Fibroblast of villous mesenchyme (primary cell): ENCODE results near the gene GALNT3. TPM values are rescaled to one million over a fixed set of nuclear protein-coding genes. Genes with fewer than 3 reads are reported as not detected.

Experiments used
- DNase-seq: peaks from one replicate; pipeline ENCODE4 v3.0.0-alpha.2; 2010; ENCODE audit warnings: low read depth
- H3K4me3 ChIP-seq: 2 replicates; pipeline ENCODE4 v1.5.1; 2011; ENCODE audit warnings: low read depth, mild to moderate bottlenecking, low read length
- total RNA-seq: library from RNA; depleted of rRNA; stranded (reverse); fragments of >200 nt; gene quantifications from 2 replicates; pipeline ENCODE4 v1.2.3, GENCODE V29; 2012
- TF ChIP-seq, protein P1 (sequence below): IDR thresholded peaks from 2 replicates; pipeline ENCODE4 v1.5.1; 2012; ENCODE audit warnings: low read depth, mild to moderate bottlenecking, low read length; ENCODE audit not compliant: insufficient read depth

The GALNT3 gene
- total RNA-seq, 1 donor: 4.3 TPM

DNA sequence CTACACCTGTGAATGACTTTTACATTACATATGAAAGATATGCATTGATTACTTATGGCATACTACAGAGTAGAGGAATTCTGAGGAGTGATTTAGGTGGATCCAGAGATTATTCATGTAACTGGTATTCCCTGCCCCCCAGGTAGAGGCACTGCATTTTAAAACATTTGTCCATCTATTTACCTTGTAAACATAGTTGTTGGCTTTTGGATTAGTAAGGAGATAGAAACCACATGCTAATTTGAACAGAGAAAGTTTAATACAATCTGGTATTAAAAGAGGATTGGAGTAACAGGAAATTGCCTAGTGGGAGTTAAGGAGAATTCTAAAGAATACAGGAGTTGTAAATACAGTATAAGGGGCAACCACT lies 15.9 kb downstream of the GALNT3 start:
- no peak overlapping the region for H3K4me3 ChIP-seq
- TF ChIP-seq, protein P1, sequence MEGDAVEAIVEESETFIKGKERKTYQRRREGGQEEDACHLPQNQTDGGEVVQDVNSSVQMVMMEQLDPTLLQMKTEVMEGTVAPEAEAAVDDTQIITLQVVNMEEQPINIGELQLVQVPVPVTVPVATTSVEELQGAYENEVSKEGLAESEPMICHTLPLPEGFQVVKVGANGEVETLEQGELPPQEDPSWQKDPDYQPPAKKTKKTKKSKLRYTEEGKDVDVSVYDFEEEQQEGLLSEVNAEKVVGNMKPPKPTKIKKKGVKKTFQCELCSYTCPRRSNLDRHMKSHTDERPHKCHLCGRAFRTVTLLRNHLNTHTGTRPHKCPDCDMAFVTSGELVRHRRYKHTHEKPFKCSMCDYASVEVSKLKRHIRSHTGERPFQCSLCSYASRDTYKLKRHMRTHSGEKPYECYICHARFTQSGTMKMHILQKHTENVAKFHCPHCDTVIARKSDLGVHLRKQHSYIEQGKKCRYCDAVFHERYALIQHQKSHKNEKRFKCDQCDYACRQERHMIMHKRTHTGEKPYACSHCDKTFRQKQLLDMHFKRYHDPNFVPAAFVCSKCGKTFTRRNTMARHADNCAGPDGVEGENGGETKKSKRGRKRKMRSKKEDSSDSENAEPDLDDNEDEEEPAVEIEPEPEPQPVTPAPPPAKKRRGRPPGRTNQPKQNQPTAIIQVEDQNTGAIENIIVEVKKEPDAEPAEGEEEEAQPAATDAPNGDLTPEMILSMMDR: no peak
- DNase-seq: no peak

DNA sequence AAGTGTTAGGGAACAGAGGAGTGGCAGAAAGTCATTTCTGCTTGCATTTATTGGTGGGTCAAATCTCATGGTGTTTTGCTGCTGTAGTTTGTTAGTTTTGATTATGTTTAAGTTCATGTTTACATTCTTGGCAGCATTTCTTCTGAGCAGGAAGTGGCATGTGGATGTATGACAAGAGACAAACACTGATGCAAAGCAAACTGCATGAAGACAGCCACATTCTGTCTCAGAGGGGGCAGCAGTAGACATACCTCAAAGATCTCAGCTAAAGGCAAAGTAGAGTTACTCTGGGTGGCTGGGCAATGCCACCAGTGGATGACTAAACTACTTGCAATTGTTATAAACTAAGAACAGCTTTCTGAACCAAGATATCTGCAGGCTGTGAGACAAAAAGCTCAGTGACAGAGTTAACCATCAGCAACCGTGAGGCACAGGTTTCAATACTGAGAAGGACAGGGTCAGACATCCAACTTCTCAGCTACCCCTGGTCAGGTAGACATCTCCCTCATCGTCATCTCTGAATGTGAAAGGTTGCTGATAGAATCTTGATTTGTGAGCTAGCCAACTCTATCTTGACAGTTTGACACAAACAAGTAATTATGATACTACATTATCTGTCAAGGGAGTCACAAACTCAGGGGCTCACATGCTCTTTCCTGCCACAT lies 16.4 kb downstream of the GALNT3 start:
- no peak overlapping the region for H3K4me3 ChIP-seq
- TF ChIP-seq, protein P1: no peak
- DNase-seq: no peak

DNA sequence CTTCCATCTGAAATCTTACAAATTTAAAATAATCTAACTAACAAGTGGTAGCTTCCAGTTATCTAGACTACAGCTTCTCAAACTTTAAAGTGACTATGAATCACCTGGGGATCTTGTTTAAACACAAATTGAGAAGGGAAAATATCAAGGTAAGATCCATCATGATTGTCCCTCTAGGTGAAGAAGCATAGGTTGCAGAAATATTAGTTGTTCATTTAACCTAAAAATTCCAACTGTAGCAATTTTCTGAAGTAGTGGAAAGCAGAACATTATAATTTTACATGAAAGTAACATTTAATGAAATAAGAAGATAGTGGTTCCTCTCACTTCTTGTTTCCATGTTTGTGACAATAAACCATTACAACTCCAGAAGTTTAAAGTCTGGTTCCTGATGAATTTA lies 17.3 kb downstream of the GALNT3 start:
- TF ChIP-seq, protein P1: no peak
- H3K4me3 ChIP-seq: no peak overlapping the region
- DNase-seq: no peak

DNA sequence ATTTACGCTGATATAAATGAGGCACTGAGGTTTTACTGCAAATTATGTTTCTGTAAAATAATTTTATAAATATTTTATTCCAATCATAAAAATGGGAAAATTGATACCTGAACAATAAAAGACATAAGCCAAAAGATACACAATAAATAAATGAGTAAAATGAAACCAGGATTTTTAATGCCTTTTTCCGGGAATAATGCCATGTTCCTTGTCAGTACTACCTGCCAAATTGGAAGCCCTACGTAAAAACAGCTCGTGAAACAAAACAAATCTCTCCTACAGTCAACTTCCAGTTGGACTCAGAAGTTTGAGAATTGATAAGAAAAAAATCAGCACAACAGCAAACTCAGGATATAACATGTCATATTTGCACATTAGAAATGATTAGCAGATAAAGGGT lies 18.0 kb downstream of the GALNT3 start:
- H3K4me3 ChIP-seq: no peak overlapping the region
- TF ChIP-seq, protein P1: no peak
- DNase-seq: no peak

DNA sequence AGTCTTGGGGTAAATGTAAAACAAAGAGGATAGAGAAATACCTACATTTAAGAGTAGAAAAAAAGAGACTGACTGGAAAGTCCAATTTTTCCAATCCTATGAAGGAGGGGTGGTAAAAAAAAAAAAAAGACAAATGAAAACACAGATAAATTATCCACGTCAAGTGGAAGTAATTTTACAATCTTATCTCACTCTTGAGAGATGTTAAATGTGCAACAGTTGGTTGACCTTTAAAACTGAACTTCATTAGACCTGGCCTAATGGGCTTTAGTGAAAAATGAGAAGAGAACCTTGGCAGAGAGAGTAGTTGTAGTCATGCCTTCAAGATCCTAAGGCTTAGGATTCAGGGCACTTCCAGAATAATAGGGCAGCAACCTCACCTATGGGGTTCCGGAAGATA lies 20.4 kb downstream of the GALNT3 start:
- no peak for DNase-seq
- no peak overlapping the region for H3K4me3 ChIP-seq
- TF ChIP-seq, protein P1: no peak

DNA sequence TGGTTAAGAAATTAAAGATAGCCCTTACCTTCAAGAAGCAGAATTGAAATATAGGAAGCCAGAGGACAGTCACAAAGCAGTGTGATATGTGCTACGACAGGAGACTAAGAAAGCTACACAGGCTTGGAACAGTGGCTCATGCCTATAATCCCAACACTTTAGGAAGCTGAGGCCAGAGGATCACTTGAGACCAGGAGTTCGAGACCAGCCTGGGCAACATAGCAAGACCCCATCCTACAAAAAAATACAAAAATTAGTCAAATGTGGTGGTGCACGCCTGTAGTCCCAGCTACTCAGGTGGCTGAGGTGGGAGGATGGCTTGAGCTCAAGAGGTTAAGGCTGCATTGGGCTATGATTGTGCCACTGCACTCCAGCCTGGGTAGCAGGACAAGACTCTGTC lies 21.9 kb downstream of the GALNT3 start:
- DNase-seq: no peak
- TF ChIP-seq, protein P1: no peak
- no peak overlapping the region for H3K4me3 ChIP-seq

DNA sequence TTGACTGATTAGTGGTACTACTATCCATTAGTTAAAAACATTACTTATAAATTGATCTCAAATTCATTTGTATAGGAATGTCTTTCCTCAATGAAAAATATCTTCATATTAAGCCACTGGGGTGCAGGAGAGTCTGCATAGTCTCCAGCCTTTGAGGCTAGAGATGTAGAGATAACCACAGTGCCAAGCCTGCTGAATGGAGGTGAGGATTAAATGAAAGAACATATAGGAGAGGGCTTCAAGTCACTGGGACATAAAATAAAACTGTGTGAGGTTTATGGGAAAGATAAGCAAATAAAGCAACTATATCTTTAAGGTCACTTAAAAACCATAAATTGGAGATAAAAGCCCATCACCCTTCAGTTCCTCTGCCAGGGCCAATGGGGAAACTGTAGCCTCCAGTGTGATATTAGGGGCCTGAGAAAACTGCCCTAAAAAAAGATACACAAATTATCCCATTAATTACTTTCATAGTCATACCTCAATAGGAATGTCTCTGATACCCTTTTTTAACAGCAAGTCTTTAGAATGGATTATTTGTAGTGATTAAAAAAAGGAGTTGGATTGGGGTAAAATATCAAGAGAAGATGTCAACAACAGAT lies 27.6 kb downstream of the GALNT3 start:
- no peak overlapping the region for H3K4me3 ChIP-seq
- DNase-seq: no peak
- TF ChIP-seq, protein P1: no peak
